BLaER1 treated with 17β-estradiol and CSF1 and Interleukin-3, amounts not matched to agents 10 nM and 100 nM (cell line): ENCODE measurements around the gene POLH.

Experiments used
- H3K27ac ChIP-seq, 11 experiments: shearing (Covaris generic); formaldehyde crosslinking; 2 replicates each; pipeline ENCODE4 v1.8.1; 2022
- H3K27me3 ChIP-seq, 11 experiments: shearing (Covaris generic); formaldehyde crosslinking; 2 replicates each; pipeline ENCODE4 v1.8.1; 2022
- H3K36me3 ChIP-seq, 11 experiments: shearing (Covaris generic); formaldehyde crosslinking; 2 replicates each; pipeline ENCODE4 v1.8.1; 2022
- H3K4me1 ChIP-seq, 10 experiments: shearing (Covaris generic); formaldehyde crosslinking; 2 replicates each; pipeline ENCODE4 v1.8.1; 2022
- H3K4me2 ChIP-seq, 11 experiments: shearing (Covaris generic); formaldehyde crosslinking; 2 replicates each; pipeline ENCODE4 v1.8.1; 2022
- H3K4me3 ChIP-seq, 10 experiments: shearing (Covaris generic); formaldehyde crosslinking; 2 replicates each; pipeline ENCODE4 v1.8.1; 2022
- H3K9ac ChIP-seq, 11 experiments: shearing (Covaris generic); formaldehyde crosslinking; 2 replicates each; pipeline ENCODE4 v1.8.1; 2022
- H3K9me3 ChIP-seq, 11 experiments: shearing (Covaris generic); formaldehyde crosslinking; replicated peaks in 1 of 11; 2 replicates each; pipeline ENCODE4 v1.8.1; 2022
- H4K20me1 ChIP-seq, 11 experiments: shearing (Covaris generic); formaldehyde crosslinking; 2 replicates each; pipeline ENCODE4 v1.8.1; 2022
- Cebpa-rat ChIP-seq, 11 experiments: shearing (Covaris generic); IDR thresholded peaks; 2 replicates each; pipeline ENCODE4 v1.8.1; 2022

Gene POLH

DNA sequence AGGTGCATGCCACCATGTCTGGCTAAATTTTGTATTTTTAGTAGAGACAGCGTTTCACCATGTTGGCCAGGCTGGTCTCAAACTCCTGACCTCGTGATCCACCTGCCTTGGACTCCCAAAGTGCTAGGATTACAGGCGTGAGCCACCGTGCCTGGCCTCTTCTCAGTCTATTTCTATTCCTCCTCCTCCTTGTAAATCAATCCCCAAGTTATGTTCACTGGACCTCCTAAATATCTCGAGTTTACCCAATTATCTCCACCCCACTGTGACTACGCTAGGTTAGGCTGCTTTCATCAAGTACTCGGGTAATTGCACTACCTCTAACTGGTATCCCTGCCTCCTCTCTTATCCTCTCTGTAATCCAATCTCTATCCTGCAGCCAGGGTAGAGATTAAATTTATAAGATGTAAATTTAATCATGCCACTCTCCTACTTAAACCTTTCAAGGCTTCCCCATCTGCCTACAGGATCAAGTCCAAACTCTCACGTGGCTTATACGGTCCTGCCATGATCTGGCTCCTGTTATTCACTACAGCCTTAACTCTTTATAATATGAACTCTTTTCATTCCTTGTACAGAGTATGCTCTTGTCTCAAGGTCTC lies 58.8 kb downstream of the POLH start:
- no peak for TF ChIP-seq Cebpa-rat (IDR thresholded peaks at IDR 0.05)
- Histone ChIP-seq H3K36me3 (peaks cover 27 to 35% (median 33%) of the 10 kb centered on the region in 11 experiments), H3K27ac (peak overlapping the region; percentile 82 to 98 (median 92); a peak in 19 of 22 replicates), H3K9ac (peak overlapping the region in 10 of 11 experiments; percentile 86 to 94 (median 92); a peak in 14 of 22 replicates), H4K20me1 (peaks cover 4 to 35% (median 22%) of the 10 kb centered on the region in 11 experiments; a peak in 17 of 22 replicates), H3K4me3 (peak overlapping the region in 3 of 10 experiments; percentile 79 to 88 (median 88); a peak in 5 of 20 replicates), H3K4me2 (peak overlapping the region; percentile 85 to 98 (median 94)), H3K9me3 (no peaks in the 10 kb centered on the region), H3K4me1 (peaks cover 71 to 90% (median 81%) of the 10 kb centered on the region in 10 experiments), H3K27me3 (no peaks in the 10 kb centered on the region)

DNA sequence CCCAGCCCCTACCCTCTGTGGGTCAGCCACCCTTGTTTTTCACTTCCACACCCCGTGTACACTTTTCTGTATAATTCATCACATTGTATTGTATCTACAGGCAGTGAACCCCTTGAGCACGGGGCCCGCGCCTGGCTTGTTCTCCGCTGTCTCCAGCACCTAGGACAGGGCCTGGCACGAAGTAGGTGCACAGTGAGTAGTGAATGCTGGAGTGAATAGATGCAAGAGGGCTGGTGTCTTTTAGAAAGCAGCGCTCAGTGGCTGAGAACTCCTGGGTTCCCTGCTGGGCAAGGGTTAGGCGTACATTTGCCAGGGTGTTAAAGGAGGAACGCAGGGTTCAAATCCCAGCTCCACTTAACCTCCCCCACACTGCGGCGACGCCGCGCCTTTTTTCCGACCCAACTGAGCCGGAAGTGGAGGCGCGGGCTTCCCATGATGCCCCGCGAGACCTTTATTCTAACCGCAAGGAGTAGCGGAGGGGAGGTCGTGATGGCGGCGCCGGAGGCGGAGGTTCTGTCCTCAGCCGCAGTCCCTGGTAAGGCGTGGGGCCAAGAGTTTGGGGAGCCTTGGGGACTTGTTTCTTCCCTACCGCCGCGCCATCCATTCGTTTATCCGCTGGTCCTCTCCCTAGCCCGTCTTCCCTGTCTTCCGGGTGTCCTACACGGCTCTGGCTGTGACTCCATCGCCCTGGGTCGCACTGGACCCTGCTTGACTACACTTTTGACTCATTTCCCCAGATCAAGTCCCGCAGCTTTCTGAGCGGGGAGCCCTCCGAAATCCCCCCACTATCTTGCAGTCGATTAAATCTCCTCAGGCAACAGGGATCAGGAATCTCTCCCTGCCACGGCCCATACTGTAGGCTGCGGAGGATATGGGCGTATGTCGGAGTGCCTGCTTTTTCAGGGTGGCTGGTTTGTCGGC lies 59.7 kb downstream of the POLH start, which contains the start of gene MAD2L1BP:
Gene MAD2L1BP, plus strand, starts transcription at position 454 of the 921 bp plus-strand sequence. Its CDS starts 36 bp downstream, at position 490.
- no peak for TF ChIP-seq Cebpa-rat (IDR thresholded peaks at IDR 0.05)
- peak within 1 kb of the TSS; percentile 85 to 94 (median 92) for H3K9ac ChIP-seq
- peaks cover 35 to 43% (median 42%) of the 10 kb centered on the region in 11 experiments for H3K36me3 ChIP-seq
- H3K4me3 ChIP-seq: peak within 1 kb of the TSS; percentile 72 to 90 (median 88)
- H3K4me1 ChIP-seq: peaks cover 73 to 93% (median 84%) of the 10 kb centered on the region in 10 experiments
- peak within 1 kb of the TSS; percentile 85 to 98 (median 94) for H3K4me2 ChIP-seq
- H4K20me1 ChIP-seq: peaks cover 9 to 43% (median 30%) of the 10 kb centered on the region in 11 experiments; a peak in 17 of 22 replicates
- H3K27me3 ChIP-seq: no peaks in the 10 kb centered on the region
- H3K27ac ChIP-seq: peak within 1 kb of the TSS; percentile 82 to 98 (median 92)
- no peaks in the 10 kb centered on the region for H3K9me3 ChIP-seq

DNA sequence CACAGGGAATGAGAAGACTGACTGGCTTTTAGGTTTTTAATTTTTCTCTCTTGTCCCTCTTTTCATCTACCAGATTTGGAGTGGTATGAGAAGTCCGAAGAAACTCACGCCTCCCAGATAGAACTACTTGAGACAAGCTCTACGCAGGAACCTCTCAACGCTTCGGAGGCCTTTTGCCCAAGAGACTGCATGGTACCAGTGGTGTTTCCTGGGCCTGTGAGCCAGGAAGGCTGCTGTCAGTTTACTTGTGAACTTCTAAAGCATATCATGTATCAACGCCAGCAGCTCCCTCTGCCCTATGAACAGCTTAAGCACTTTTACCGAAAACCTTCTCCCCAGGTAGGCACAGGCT lies 60.3 kb downstream of the POLH start:
- peak overlapping the region; percentile 85 to 98 (median 94) for H3K4me2 ChIP-seq
- H3K27me3 ChIP-seq: no peaks in the 10 kb centered on the region
- H3K27ac ChIP-seq: peak overlapping the region; percentile 82 to 98 (median 92)
- peaks cover 13 to 50% (median 37%) of the 10 kb centered on the region in 11 experiments; a peak in 21 of 22 replicates for H4K20me1 ChIP-seq
- H3K9me3 ChIP-seq: no peaks in the 10 kb centered on the region
- peak overlapping the region; percentile 72 to 90 (median 88) for H3K4me3 ChIP-seq
- H3K4me1 ChIP-seq: peaks cover 69 to 93% (median 83%) of the 10 kb centered on the region in 10 experiments
- peaks cover 42 to 49% (median 48%) of the 10 kb centered on the region in 11 experiments for H3K36me3 ChIP-seq
- TF ChIP-seq Cebpa-rat (IDR thresholded peaks at IDR 0.05): no peak
- peak overlapping the region; percentile 85 to 94 (median 92) for H3K9ac ChIP-seq

DNA sequence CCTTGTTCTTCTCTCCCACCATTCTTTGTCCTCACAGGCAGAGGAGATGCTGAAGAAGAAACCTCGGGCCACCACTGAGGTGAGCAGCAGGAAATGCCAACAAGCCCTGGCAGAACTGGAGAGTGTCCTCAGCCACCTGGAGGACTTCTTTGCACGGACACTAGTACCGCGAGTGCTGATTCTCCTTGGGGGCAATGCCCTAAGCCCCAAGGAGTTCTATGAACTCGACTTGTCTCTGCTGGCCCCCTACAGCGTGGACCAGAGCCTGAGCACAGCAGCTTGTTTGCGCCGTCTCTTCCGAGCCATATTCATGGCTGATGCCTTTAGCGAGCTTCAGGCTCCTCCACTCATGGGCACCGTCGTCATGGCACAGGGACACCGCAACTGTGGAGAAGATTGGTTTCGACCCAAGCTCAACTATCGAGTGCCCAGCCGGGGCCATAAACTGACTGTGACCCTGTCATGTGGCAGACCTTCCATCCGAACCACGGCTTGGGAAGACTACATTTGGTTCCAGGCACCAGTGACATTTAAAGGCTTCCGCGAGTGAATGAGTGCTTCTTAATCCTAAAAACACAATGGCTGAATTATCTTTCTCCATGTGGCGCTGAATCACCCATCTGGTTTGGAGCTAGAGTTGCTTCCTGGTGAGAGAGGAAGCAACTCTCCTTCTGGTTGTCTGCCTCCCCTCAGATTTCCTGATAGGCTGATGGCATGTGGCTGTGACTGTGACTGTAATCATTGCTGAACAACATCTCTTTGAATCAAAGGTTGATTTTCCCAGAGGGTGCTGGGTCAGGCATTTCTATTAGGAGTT lies 64.2 kb downstream of the POLH start:
- Histone ChIP-seq H3K9ac (peak overlapping the region in 8 of 11 experiments; percentile 3 to 55 (median 24); a peak in 9 of 22 replicates), H3K4me2 (peak overlapping the region; percentile 7 to 98 (median 91); a peak in 20 of 22 replicates), H4K20me1 (peaks cover 36 to 85% (median 66%) of the 10 kb centered on the region in 11 experiments; a peak in 21 of 22 replicates), H3K27ac (peak overlapping the region in 9 of 11 experiments; percentile 37 to 78 (median 67); a peak in 18 of 22 replicates), H3K36me3 (peaks cover 59 to 83% (median 72%) of the 10 kb centered on the region in 11 experiments), H3K4me3 (peak overlapping the region in 2 of 10 experiments; percentile 15 to 32; a peak in 3 of 20 replicates), H3K27me3 (no peaks in the 10 kb centered on the region), H3K9me3 (no peaks in the 10 kb centered on the region), H3K4me1 (peaks cover 47 to 64% (median 55%) of the 10 kb centered on the region in 10 experiments)
- TF ChIP-seq Cebpa-rat (IDR thresholded peaks at IDR 0.05): no peak

DNA sequence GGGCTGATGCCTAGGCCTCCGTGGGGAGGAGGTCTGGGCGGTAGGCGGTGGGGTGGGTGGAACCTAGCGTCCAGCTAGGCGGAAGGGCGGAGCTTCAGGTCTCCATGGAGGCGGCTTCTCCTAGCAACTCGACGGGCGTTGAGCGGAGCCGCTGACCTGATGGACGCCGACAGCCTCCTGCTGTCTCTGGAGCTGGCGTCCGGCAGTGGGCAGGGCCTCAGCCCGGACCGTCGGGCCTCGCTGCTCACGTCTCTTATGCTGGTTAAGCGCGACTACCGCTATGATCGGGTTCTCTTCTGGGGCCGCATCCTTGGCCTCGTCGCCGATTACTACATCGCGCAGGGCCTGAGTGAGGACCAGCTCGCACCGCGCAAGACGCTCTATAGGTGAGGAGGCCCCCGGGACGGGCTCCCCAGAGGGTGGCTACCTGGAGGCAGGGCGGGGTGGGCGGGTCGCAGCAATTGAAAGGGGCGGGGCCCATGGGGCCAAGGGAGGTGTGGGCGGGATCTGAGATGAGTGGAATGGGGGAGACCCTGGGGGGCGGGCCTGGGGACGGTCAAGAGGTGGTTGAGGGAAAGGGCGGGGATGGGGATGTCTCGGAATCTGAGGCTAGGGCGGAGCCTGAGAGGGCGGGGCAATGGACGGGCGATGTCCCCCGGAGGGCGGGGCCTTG lies 69.1 kb downstream of the POLH start, which contains the start of gene RSPH9:
Gene RSPH9, plus strand, starts transcription at position 97 of the 673 bp plus-strand sequence. Its CDS starts 63 bp downstream, at position 160.
- H3K4me1 ChIP-seq: peaks cover 6 to 26% (median 15%) of the 10 kb centered on the region in 10 experiments; a peak in 19 of 20 replicates
- peaks cover 20 to 49% (median 42%) of the 10 kb centered on the region in 11 experiments; a peak in 21 of 22 replicates for H4K20me1 ChIP-seq
- no peaks in the 10 kb centered on the region for H3K9me3 ChIP-seq
- H3K36me3 ChIP-seq: peaks cover 27 to 48% (median 36%) of the 10 kb centered on the region in 11 experiments
- peak within 1 kb of the TSS in 2 of 11 experiments; percentile 15 to 24; a peak in 3 of 22 replicates for H3K4me2 ChIP-seq
- H3K4me3 ChIP-seq: no peak within 1 kb of the TSS
- no peak within 1 kb of the TSS for H3K9ac ChIP-seq
- H3K27me3 ChIP-seq: no peaks in the 10 kb centered on the region
- no peak within 1 kb of the TSS for H3K27ac ChIP-seq
- TF ChIP-seq Cebpa-rat (IDR thresholded peaks at IDR 0.05): no peak

DNA sequence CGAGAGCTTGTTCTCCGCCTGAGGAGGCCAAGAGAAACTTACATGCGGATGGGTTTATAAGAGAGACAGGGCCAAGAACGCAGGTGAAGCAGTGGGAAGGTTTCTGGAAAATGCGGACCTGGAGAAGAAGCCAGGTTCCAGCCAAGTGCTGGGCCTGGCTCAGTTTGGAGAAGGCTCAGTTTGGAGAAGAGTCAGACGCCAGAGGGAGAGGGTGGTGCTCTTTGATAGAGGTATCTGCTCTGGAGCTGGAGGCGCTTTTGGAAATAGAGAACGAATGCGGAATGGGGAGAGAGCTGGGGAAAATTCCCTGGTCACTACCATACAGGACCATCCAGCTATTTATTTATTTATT lies 69.6 kb downstream of the POLH start:
- Histone ChIP-seq H3K4me1 (peaks cover 1 to 21% (median 9%) of the 10 kb centered on the region in 10 experiments; a peak in 17 of 20 replicates), H3K9ac (no peak overlapping the region), H3K9me3 (no peaks in the 10 kb centered on the region), H4K20me1 (peaks cover 15 to 43% (median 37%) of the 10 kb centered on the region in 11 experiments; a peak in 21 of 22 replicates), H3K36me3 (peaks cover 22 to 43% (median 31%) of the 10 kb centered on the region in 11 experiments), H3K27ac (no peak overlapping the region), H3K4me2 (peak overlapping the region in 2 of 11 experiments; percentile 15 to 24; a peak in 3 of 22 replicates), H3K4me3 (no peak overlapping the region), H3K27me3 (no peaks in the 10 kb centered on the region)
- no peak for TF ChIP-seq Cebpa-rat (IDR thresholded peaks at IDR 0.05)

DNA sequence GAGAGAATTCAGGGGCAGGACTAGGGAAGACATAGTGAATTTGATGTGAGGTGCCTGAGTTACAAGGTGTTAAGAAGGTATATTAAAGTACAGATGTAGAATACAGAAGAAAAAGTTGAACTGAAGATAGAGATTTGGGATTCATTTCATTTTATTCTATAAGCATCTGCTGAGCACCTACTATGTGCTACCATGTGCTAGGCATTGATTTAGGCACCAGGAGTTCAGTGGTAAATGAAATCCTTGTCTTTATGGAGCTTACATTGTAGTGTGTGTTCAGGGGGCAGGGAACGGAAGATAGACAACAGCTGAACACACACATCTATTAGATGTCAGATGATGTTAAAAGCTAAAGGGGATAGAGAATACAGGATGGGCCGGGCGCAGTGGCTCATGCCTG lies 71.6 kb downstream of the POLH start:
- no peak for TF ChIP-seq Cebpa-rat (IDR thresholded peaks at IDR 0.05)
- Histone ChIP-seq H3K4me1 (peaks cover 0 to 4% (median 0%) of the 10 kb centered on the region in 10 experiments; a peak in 1 of 20 replicates), H3K27me3 (no peaks in the 10 kb centered on the region), H3K9ac (no peak overlapping the region), H3K4me3 (no peak overlapping the region), H4K20me1 (peaks cover 0 to 23% (median 17%) of the 10 kb centered on the region in 11 experiments; a peak in 18 of 22 replicates), H3K36me3 (peaks cover 2 to 23% (median 11%) of the 10 kb centered on the region in 11 experiments), H3K9me3 (no peaks in the 10 kb centered on the region), H3K27ac (no peak overlapping the region), H3K4me2 (no peak overlapping the region)
